Purkinje cell (primary cell): Measurements from ENCODE around the gene SLC5A7. TPM values are rescaled to one million over a fixed set of nuclear protein-coding genes. Genes with fewer than 3 reads are reported as not detected.

Experiments used
- polyA plus RNA-seq: library from polyadenylated mRNA; unstranded; fragments of >200 nt; fragmentation: Nextera tagmentation; gene quantifications from 2 replicates; pipeline ENCODE4 v1.2.1, GENCODE V29; 2014

The SLC5A7 gene
- not detected in 2 replicates for polyA plus RNA-seq

DNA sequence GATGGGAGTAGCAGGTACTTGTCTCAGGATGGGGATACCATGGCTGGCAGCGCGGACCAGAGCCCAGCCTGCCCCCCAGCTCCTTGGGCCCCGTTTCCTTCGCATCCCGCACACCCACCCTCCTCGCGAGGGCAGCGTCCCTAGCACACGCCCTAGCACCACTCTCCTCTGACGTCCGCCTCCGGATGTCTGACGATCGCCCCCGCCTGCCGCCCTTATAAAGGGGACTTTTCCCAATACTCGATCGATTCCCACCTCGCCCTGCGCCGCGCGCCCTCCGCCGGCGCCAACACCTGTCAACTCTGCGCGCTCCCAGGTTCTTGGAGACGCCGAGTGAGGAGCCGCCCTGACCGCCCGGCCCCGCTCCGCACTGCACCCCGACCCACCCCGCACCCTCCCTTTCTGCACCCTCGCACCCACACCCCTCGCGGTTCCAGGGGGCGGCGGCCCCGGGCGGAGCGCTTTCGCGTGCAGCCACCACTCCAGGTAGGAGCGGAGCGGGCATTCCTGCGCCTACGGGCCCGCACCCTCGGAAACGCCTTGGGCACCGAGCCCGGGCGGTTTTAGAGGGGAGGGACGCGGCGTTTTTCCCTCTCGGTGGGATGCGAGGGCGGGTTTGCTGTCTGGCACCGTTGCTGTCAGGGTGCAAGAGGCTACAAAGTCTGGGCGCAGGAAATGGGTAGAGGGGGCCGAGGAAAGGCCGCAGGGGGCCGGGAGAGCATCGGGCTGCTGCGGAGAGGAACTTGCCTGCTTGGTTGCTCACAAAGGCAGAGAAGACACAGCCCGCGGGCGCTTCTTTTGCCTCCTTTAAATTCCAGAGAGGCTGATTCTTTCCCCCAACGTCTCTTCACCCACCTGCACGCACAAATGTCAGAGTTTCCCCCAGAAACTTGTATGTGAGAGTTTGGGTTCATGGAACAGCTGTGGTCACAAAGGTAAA lies at the start of gene SLC5A7:
Gene SLC5A7, plus strand, starts transcription at position 247 of the 940 bp plus-strand sequence. CDS start 1,632 bp downstream, outside the sequence.

Other genes starting within 250 kb of the SLC5A7 start
- gene RGPD4, start 159.6 kb upstream of the SLC5A7 start, polyA plus RNA-seq, result 0.08 TPM in 1 of 2 replicates, not detected in the other